Measurements from ENCODE around the gene CHEK1.
"Not testable (repeated sequence)": the region's sequence is repeated elsewhere in the genome, so short reads cannot be mapped to it uniquely, and the experiment has no call there.

The CHEK1 gene

DNA sequence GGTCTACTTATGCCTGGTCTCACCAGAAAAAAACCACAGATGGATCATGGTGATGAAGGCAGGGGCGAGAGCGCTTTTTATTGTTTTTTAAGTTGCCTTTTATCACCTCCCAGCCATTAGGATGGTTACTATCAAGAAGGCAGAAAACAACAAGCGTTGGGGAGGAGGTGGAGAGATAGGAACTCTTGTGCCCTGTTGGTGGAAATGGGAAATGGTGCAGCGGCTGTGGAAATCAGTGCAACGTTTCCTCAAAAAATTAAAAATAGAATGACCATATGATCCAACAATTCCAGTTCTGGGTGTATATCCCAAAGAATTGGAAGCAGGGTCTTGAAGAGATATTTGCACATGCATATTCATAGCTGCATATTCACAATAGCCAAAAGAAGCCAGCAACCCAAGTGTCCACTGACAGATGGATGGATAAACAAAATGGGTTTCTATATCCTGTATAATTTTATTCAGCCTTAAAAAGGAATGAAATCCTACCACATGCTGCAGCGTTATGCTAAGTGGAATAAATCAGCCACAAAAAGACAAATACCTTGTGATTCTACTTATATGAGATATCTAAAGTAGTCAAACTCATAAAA, 76.2 kb downstream of the CHEK1 start:
- FAIRE-seq, result no peak

DNA sequence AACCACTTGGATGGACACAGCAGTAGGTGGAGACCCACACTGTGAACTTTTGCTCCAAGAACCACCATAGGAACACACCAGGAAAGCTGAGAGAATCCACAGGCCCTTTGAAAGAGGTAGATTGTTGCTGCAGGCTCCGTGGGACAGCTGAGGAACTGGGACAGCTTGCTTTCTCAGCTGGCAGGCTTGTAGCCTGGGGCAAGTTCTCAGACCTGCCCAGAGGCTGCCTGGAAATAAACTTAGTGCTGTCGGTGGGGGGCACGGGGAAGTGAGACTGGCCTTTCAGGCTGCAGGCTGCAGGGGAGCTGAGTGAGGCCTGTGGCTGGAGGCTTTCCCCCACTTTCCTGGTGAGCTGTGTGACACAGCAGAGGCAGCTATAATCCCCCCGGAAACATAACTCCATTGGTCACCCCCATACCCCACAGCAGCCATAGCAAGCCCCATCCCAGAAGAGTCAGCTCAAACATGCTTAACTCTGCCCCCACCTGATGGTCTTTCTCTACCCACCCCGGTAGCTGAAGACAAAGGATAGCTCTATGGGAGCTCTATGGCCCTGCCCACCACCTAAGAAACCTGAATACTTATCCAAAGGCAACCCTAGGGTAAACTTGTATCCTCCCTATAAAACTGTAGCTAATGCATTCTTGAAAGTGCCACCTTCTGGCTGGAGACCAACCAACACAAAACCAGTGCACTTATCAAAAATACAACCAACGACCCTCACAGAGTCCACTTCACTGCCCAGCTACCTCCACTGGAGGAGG, 77.1 kb downstream of the CHEK1 start:
- FAIRE-seq, result no peak

DNA sequence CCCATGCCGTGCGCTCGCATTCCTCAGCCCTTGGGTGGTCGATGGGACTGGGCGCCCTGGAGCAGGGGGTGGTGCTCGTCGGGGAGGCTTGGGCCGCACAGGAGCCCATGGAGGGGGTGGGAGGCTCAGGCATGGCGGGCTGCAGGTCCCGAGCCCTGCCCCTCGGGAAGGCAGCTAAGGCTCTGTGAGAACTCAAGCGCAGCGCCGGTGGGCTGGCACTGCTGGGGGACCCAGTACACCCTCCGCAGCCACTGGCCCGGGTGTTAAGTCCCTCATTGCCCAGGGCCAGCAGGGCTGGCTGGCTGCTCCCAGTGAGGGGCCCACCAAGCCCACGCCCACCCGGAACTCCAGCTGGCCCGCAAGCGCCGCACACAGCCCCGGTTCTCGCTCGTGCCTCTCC, 79.7 kb downstream of the CHEK1 start:
- FAIRE-seq, result not testable (repeated sequence)

DNA sequence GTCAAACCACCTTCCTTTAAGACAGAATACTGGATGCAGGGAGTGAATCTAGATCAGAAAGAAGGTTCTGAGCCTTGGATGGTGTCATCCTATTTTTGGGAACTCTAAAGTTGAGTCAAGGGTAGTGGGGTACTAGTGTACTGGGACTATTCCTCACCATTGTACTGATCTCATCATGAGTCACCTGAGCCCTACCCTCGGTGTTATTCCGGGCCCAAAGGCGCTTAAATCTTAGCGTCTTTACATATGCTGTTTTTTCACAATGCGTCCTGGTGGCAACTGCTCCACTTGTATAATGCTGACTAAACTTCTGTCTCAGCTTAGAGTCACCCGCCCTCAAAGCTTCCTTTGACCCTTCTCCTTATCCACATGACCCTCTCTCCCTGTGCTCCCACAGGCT, 95.8 kb downstream of the CHEK1 start:
- FAIRE-seq, result no peak

DNA sequence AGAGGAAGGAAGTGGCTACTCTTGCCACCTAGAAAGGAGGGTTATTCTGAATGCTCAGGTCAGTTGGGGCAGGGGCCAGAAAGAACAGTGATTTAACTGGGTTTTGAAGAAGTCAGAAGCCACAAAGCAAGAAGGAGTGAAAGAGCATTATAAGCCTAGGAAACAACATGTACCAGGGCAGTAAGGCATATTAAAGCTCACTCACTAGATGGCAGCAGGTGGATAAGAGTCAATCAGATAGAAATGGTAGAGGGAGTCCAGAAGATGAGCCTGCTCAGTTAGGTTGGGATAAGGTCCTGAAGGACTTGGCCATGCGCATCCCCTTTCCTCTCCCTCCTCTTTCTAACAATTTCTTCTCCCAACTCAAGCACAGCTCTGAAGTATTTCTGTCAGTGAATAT, 99.2 kb downstream of the CHEK1 start:
- no peak for FAIRE-seq
